Stomach smooth muscle (tissue), 2 donors: Measurements from ENCODE around the gene NTF4.
"Not testable (repeated sequence)": the region's sequence is repeated elsewhere in the genome, so short reads cannot be mapped to it uniquely, and the experiment has no call there.

ENCODE experiments used
- H3K27ac ChIP-seq: one replicate; pipeline ENCODE4 v1.7.0; 2013; ENCODE audit warnings: mild to moderate bottlenecking, low read length, inconsistent platforms
- H3K27me3 ChIP-seq, 2 donors: one replicate each; pipeline ENCODE4 v1.7.0; 2013; ENCODE audit warnings: low read length in 2 of 2; ENCODE audit not compliant: insufficient read depth in 2 of 2, control insufficient read depth in 1 of 2
- H3K36me3 ChIP-seq, 2 donors: one replicate each; pipeline ENCODE4 v1.7.0; 2013; ENCODE audit warnings: low read length in 2 of 2; ENCODE audit not compliant: control insufficient read depth in 2 of 2, insufficient read depth in 2 of 2
- H3K4me1 ChIP-seq: one replicate; pipeline ENCODE4 v1.7.0; 2013; ENCODE audit warnings: low read length; ENCODE audit not compliant: control insufficient read depth, insufficient read depth
- H3K4me3 ChIP-seq, 2 donors: one replicate each; pipeline ENCODE4 v1.7.0; 2013; ENCODE audit warnings: low read length in 2 of 2
- H3K9ac ChIP-seq, 2 donors: one replicate each; pipeline ENCODE4 v1.7.0; 2013; ENCODE audit warnings: low read length in 2 of 2, mild to moderate bottlenecking in 1 of 2
- H3K9me3 ChIP-seq, 2 donors: one replicate each; pipeline ENCODE4 v1.7.0; 2013; ENCODE audit warnings: low read length in 2 of 2; ENCODE audit not compliant: control insufficient read depth in 2 of 2
- donor health status: healthy.
- donor health status: Pancreatic carcinoma.

NTF4 gene

DNA sequence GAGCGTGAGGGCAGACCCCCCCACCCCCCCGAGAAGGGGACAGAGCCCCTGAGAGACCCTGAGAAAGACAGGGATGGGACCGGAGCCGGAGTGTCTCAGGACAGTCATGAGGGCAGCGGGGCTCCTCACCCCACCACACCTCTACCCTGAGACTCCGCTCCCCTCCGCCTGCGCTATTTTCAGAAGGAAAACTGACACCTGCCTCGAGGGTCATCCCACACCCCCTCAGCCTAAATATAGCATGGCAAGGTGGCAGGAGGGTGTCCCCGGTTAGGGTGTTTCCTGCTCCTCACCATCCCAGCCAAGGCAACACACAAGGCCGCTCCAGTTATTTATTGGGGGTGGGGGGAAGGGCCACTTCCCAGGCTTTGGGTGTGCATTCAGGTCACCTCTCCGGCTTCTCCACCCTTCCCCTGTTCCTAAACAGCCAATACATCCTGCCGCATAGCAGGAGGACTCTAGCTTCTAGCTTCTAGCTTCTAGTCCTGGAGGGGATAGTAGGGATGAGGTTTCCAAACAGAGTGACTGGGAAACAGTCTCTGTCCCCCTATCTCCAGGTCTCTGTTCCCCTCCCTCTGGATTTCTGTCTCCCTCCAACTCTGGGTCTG, 1.4 kb upstream of the NTF4 start:
- H3K27me3 ChIP-seq = peaks cover 44 to 56% of the 10 kb centered on the region in 2 donors

GRCh38 chr19:49064029-49064629, 489 bp downstream of the NTF4 start:
- Histone ChIP-seq H3K9ac (no peak overlapping the region), H3K4me3 (no peak overlapping the region), H3K27me3 (peaks cover 37 to 44% of the 10 kb centered on the region in 2 donors), H3K27ac (no peak overlapping the region), H3K4me1 (no peaks in the 10 kb centered on the region), H3K36me3 (no peaks in the 10 kb centered on the region), H3K9me3 (no peaks in the 10 kb centered on the region)

More for the DNA sequence above, 1.4 kb upstream of the NTF4 start:
- Histone ChIP-seq H3K4me3 (no peak overlapping the region), H3K36me3 (no peaks in the 10 kb centered on the region), H3K4me1 (no peaks in the 10 kb centered on the region), H3K9ac (no peak overlapping the region), H3K27ac (no peak overlapping the region), H3K9me3 (no peaks in the 10 kb centered on the region)

GRCh38 chr19:49061445-49061844, 3.2 kb downstream of the NTF4 start:
- no peak overlapping the region for H3K27ac ChIP-seq
- H3K27me3 ChIP-seq = peaks cover 37 to 48% of the 10 kb centered on the region in 2 donors

DNA sequence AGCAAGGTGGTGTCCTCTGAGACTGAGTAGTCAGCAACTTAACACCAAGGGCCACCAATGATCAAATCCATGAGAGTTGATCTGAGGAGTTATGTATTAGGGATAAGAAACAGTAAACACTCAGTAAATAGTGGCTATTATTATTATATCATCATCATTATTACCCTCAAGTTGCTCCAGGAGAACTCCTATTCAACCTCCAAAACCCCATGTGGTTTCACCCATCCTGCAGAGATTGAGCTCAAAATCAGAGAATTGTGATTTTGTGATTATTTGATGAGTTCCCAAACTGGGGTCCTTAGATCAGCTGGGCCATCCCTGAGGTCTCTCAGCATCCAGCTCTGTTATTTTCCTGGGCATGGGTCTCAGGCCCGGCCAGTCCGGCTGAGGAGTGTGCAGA, 3.6 kb downstream of the NTF4 start:
- Histone ChIP-seq H3K27ac (no peak overlapping the region), H3K36me3 (no peaks in the 10 kb centered on the region), H3K4me3 (no peak overlapping the region), H3K4me1 (peaks cover 20% of the 10 kb centered on the region), H3K27me3 (peaks cover 37 to 45% of the 10 kb centered on the region in 2 donors), H3K9me3 (no peaks in the 10 kb centered on the region), H3K9ac (no peak overlapping the region)

More at GRCh38 chr19:49061445-49061844, 3.2 kb downstream of the NTF4 start:
- Histone ChIP-seq H3K4me3 (no peak overlapping the region), H3K9ac (no peak overlapping the region), H3K4me1 (peaks cover 15% of the 10 kb centered on the region), H3K9me3 (no peaks in the 10 kb centered on the region), H3K36me3 (no peaks in the 10 kb centered on the region)

- Histone ChIP-seq H3K27me3 (peaks cover 27% of the 10 kb centered on the region in 2 donors), H3K9me3 (no peaks in the 10 kb centered on the region), H3K9ac (no peak overlapping the region), H3K36me3 (no peaks in the 10 kb centered on the region), H3K4me1 (peaks cover 22% of the 10 kb centered on the region), H3K27ac (no peak overlapping the region), H3K4me3 (no peak overlapping the region)
Measured at GRCh38 chr19:49059053-49059452, 5.6 kb downstream of the NTF4 start.

- Histone ChIP-seq H3K27me3 (peaks cover 24 to 25% of the 10 kb centered on the region in 2 donors), H3K9ac (no peak overlapping the region), H3K36me3 (no peaks in the 10 kb centered on the region), H3K27ac (no peak overlapping the region), H3K4me1 (peaks cover 22% of the 10 kb centered on the region), H3K4me3 (no peak overlapping the region), H3K9me3 (no peaks in the 10 kb centered on the region)
Measured at GRCh38 chr19:49058562-49058961, 6.1 kb downstream of the NTF4 start.

- H3K27me3 ChIP-seq = peaks cover 24 to 25% of the 10 kb centered on the region in 2 donors
- H3K27ac ChIP-seq = no peak within 1 kb of the TSS
- peak within 1 kb of the TSS; percentile 33 to 47 for H3K9ac ChIP-seq
- peaks cover 22% of the 10 kb centered on the region for H3K4me1 ChIP-seq
- H3K4me3 ChIP-seq = peak within 1 kb of the TSS; percentile 57 to 75
- no peaks in the 10 kb centered on the region for H3K36me3 ChIP-seq
- H3K9me3 ChIP-seq = no peaks in the 10 kb centered on the region
Measured at GRCh38 chr19:49057636-49058234, 6.9 kb downstream of the NTF4 start, which contains the start of gene CGB7. Gene CGB7, minus strand, starts transcription at chr19:49057749. Its CDS starts 2,374 bp downstream, at chr19:49055375.

DNA sequence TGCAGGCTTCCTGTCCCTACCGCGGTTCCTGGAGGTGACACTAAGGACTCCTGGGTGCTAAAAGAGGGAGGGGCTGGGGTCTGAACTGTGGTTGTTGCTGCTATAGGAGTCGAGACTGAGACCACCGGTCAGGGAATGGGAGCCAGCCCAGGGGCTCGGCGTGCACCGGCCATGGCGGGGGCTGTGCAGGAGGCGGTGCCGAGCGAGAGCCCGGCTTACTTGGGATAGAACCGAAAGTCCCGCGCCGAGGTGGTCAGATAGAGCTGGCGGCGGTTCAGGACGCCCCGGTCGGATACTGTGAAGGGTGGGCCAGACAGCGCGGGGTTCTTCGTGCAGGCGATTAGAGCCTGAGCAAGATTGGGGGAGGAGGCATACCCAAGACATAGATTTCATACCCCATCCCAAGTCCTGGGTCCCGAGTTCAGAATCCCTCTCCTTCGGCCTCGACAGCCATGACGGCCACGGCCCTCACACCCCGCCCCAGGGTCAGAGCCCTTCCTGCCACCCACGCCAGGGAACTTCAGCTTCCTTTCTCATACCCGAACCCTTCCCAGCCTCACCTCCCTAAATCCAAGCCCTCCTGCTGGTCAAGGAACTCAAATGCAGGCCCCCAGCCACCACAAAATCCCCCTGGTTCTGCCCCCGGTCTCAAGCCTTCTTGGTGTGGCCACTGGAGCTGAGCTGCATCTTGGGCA, 7.6 kb downstream of the NTF4 start:
- H3K4me3 ChIP-seq = peak overlapping the region; percentile 57 to 75
- not testable (repeated sequence) for H3K27ac ChIP-seq, H3K36me3 ChIP-seq, H3K9me3 ChIP-seq
- peak overlapping the region; percentile 33 to 47 for H3K9ac ChIP-seq
- peaks cover 21 to 25% of the 10 kb centered on the region in 2 donors for H3K27me3 ChIP-seq
- H3K4me1 ChIP-seq = peaks cover 22% of the 10 kb centered on the region

DNA sequence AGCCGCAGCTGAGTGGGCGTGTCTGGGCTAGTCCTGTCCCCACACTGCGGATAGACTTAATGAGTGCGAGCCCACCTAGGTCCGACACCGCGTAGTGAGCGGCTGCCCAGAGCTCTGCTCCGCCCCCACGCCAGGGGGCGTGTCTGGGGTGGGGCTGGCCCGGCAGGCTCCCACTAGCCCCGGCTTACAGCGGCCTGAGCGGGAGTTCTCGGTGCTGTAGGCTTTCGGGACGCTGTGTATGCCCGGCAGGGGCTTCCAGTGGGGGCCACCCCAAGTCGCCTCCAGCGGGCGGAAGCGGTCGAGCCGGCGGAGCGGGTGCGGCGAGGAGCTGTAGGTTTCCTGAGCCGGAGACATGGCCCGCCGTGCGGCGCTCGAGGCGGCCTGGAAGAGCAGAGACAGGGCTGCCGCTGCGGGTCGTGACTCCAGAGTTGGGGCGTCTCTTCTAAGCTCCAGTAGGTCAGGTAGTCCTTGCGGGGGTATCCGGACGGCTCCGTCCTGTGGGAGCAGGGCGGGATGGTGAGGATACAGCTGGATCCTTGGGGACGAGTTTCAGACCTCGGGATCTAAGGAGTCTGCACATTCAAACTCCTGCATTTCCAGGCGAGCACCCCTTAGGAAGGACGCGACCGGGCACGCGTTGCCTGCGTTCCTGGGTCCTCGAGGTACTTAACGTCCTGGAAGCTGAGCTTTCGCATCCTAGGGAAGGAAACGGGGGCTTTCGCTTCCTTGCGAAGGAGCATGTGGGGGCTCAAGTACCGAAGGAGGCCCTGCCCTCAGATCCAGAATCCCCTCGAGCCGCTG, 8.3 kb downstream of the NTF4 start:
- Histone ChIP-seq H3K27ac (no peak overlapping the region), H3K9ac (peak overlapping the region; percentile 33 to 47)

GRCh38 chr19:49050376-49051033, 14.1 kb downstream of the NTF4 start:
- H3K27ac ChIP-seq, H3K4me1 ChIP-seq, H3K9me3 ChIP-seq, H3K27me3 ChIP-seq, H3K36me3 ChIP-seq, H3K4me3 ChIP-seq, H3K9ac ChIP-seq: not testable (repeated sequence)

More for the DNA sequence above, 8.3 kb downstream of the NTF4 start:
- Histone ChIP-seq H3K36me3 (no peaks in the 10 kb centered on the region), H3K4me3 (peak overlapping the region; percentile 57 to 75), H3K4me1 (peaks cover 22% of the 10 kb centered on the region), H3K27me3 (peaks cover 17 to 20% of the 10 kb centered on the region in 2 donors), H3K9me3 (no peaks in the 10 kb centered on the region)
